Duodenal mucosa (tissue), 2 donors: ENCODE results near the gene BPIFB4.
"Not testable (repeated sequence)": the region's sequence is repeated elsewhere in the genome, so short reads cannot be mapped to it uniquely, and the experiment has no call there.

Experiments
- H3K27ac ChIP-seq: one replicate; pipeline ENCODE4 v1.7.0; 2013; ENCODE audit warnings: low read depth, low read length
- H3K27me3 ChIP-seq, 2 donors: one replicate each; pipeline ENCODE4 v1.7.0; 2013; ENCODE audit warnings: low read length in 2 of 2, control low read depth in 1 of 2; ENCODE audit not compliant: insufficient read depth in 2 of 2, control insufficient read depth in 1 of 2
- H3K36me3 ChIP-seq, 2 donors: one replicate each; pipeline ENCODE4 v1.7.0; 2013; ENCODE audit warnings: low read length in 2 of 2, control low read depth in 1 of 2; ENCODE audit not compliant: insufficient read depth in 2 of 2, control insufficient read depth in 1 of 2
- H3K4me1 ChIP-seq, 2 donors: one replicate each; pipeline ENCODE4 v1.7.0; 2013; ENCODE audit warnings: low read length in 2 of 2, control low read depth in 1 of 2; ENCODE audit not compliant: insufficient read depth in 2 of 2, control insufficient read depth in 1 of 2
- H3K4me3 ChIP-seq, 2 donors: one replicate each; pipeline ENCODE4 v1.7.0; 2013; ENCODE audit warnings: low read length in 2 of 2, low read depth in 1 of 2
- H3K9ac ChIP-seq, 2 donors: one replicate each; pipeline ENCODE4 v1.7.0; 2013; ENCODE audit warnings: low read length in 2 of 2, low read depth in 1 of 2
- H3K9me3 ChIP-seq, 2 donors: one replicate each; pipeline ENCODE4 v1.7.0; 2013; ENCODE audit warnings: low read length in 2 of 2, control low read depth in 1 of 2; ENCODE audit not compliant: control insufficient read depth in 1 of 2

The BPIFB4 gene

DNA sequence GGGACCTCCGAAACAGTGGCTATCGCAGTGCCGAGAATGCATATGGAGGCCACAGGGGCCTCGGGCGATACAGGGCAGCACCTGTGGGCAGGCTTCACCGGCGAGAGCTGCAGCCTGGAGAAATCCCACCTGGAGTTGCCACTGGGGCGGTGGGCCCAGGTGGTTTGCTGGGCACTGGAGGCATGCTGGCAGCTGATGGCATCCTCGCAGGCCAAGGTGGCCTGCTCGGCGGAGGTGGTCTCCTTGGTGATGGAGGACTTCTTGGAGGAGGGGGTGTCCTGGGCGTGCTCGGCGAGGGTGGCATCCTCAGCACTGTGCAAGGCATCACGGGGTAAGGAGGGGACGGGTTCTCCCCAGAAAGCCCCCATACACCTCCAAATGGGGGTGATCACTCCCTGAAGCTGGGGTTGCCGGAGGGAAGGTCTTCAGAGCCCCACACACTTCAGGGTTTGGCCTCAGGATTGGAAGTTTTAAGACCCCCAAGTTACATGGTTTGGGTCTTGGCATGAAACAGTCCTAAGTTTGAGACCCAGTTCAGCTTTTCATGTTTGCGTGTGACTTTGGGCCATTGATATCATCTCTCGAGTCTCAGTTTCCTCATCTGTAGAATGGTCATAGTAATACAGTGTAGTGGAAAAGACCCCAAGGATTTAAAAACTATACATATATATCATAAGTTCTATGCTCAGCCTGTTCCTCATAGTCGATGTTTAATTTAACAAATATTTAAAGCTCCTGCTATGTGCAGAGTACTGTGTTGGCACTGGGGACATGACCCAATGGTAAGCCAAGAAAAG is 4.3 kb downstream of the BPIFB4 start:
- Histone ChIP-seq H3K9me3 (no peaks in the 10 kb centered on the region), H3K4me3 (no peak overlapping the region), H3K4me1 (no peaks in the 10 kb centered on the region), H3K27ac (no peak overlapping the region), H3K27me3 (no peaks in the 10 kb centered on the region), H3K36me3 (no peaks in the 10 kb centered on the region), H3K9ac (no peak overlapping the region)

DNA sequence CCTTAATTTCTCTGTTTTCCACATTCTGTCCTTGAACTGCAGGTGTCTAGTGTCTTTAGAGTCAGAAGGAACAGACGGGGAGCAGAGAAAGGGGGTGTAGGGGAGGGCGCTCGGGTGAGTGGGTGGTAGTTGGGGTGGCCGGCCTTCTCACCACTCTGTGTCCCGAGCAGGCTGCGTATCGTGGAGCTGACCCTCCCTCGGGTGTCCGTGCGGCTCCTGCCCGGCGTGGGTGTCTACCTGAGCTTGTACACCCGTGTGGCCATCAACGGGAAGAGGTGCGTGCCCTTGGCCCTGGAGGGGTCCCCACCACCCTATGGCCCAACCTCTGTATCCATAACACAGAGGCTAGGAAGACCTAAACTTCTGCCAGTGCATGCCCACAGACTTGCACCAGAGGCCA is 5.3 kb downstream of the BPIFB4 start:
- Histone ChIP-seq H3K27ac (no peak overlapping the region), H3K4me3 (no peak overlapping the region), H3K27me3 (no peaks in the 10 kb centered on the region), H3K36me3 (no peaks in the 10 kb centered on the region), H3K9me3 (no peaks in the 10 kb centered on the region), H3K9ac (no peak overlapping the region), H3K4me1 (no peaks in the 10 kb centered on the region)

DNA sequence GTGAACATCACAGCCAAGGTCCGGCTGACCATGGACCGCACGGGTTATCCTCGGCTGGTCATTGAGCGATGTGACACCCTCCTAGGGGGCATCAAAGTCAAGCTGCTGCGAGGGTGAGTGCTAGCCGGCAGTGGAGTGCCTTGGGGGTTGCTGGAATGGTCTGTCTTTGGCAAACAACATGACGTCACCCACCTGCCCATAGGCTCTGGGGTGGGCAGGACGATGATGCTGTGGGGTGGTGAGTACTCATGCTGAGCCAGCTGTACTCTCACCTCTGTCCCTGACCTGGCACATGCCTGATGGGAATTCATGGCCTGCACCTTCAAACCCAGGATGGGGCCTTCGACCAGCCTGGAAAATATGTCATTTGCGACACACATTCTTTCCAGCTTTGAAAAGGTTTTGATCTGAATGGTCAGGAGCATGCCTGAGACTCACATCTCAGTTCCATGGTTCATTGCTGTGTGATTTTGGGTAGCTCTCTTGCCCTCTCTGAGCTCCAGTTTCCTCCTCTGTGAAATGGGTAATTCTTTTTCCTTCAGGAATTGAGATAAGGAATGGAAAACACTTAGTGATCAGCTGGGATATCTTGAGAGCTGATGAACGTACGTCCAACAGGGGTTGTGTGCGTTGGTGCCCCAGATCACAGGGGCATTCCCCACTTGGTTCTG is 6.7 kb downstream of the BPIFB4 start:
- no peak overlapping the region for H3K4me3 ChIP-seq
- H3K4me1 ChIP-seq = no peaks in the 10 kb centered on the region
- H3K27me3 ChIP-seq = no peaks in the 10 kb centered on the region
- no peak overlapping the region for H3K27ac ChIP-seq
- no peaks in the 10 kb centered on the region for H3K36me3 ChIP-seq
- no peak overlapping the region for H3K9ac ChIP-seq
- no peaks in the 10 kb centered on the region for H3K9me3 ChIP-seq

DNA sequence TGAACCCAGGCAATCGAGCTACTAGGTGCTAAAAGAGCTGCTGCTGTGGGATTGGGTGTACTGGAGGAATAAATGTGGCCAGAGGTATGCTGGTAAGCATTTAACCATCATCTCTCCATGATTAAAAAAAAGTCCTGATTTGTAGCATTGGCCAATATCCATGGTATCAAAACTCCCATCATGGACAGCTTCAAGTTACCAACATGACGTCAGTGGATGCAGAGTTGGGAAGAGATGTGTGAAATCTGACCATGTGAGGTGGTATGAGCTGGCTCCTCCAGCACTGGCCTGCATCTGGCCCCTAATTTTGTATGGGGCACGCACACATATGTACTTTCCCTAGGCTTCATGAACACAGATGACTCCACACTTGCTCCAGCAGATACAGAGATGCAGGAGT is 11.7 kb downstream of the BPIFB4 start:
- H3K27me3 ChIP-seq = no peaks in the 10 kb centered on the region
- H3K9ac ChIP-seq = no peak overlapping the region
- no peaks in the 10 kb centered on the region for H3K4me1 ChIP-seq
- no peaks in the 10 kb centered on the region for H3K36me3 ChIP-seq
- no peak overlapping the region for H3K27ac ChIP-seq
- H3K4me3 ChIP-seq = no peak overlapping the region
- H3K9me3 ChIP-seq = no peaks in the 10 kb centered on the region

DNA sequence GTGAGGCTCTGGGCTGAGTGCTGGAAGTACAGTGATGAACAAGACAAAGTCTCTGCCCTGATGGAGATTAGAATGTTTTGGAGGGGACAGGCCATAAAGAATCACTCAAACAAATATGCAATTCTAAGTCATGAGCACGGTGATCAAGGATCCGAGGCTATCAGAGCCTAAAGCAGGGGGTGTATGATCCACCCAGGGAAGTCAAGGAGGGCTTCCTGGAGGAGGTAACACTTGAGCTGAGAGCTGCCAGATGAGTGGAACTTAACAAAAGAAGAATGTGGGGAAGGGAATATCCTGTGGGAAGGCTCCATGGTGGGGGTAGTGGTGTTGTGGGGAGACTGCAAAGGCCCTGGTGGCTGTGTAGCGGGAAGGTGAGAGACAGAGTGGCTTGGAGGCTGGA is 12.2 kb downstream of the BPIFB4 start:
- H3K36me3 ChIP-seq = no peaks in the 10 kb centered on the region
- no peak overlapping the region for H3K9ac ChIP-seq
- no peak overlapping the region for H3K4me3 ChIP-seq
- no peaks in the 10 kb centered on the region for H3K4me1 ChIP-seq
- H3K27me3 ChIP-seq = no peaks in the 10 kb centered on the region
- no peak overlapping the region for H3K27ac ChIP-seq
- H3K9me3 ChIP-seq = no peaks in the 10 kb centered on the region

DNA sequence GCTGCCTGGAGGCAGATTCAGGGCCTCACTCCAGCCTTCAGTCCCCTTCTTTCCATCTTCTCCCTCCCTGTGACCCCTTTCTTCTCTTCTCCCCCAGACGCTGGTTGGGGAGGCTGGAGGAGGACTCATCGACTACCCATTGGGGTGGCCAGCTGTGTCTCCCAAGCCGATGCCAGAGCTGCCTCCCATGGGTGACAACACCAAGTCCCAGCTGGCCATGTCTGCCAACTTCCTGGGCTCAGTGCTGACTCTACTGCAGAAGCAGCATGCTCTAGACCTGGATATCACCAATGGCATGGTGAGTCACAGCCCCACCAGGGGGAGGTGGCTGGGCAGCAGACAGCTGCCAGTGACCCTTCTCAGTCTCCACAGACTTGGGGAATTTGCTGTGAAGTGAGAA is 12.9 kb downstream of the BPIFB4 start:
- H3K9ac ChIP-seq = no peak overlapping the region
- no peaks in the 10 kb centered on the region for H3K36me3 ChIP-seq
- no peak overlapping the region for H3K4me3 ChIP-seq
- no peak overlapping the region for H3K27ac ChIP-seq
- H3K9me3 ChIP-seq = no peaks in the 10 kb centered on the region
- H3K27me3 ChIP-seq = no peaks in the 10 kb centered on the region
- no peaks in the 10 kb centered on the region for H3K4me1 ChIP-seq

DNA sequence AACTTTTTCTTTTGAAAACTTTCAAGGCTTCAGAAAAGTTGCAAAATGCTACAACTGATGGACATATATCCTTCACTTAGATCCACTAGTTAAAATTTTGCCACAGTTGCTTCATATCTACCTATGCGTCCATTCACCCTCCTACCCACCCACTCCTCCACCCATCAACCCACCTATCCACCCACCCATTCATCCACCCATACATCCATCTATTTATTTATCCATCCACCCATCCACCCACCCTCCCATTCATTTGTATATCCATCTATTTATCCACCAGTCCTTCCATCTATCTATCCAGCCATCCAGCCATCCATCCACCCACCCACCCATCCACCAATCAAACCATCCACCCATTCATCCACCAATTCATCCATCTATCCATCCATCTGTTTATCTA is 13.6 kb downstream of the BPIFB4 start:
- H3K4me3 ChIP-seq = no peak overlapping the region
- H3K27me3 ChIP-seq = no peaks in the 10 kb centered on the region
- H3K9me3 ChIP-seq = no peaks in the 10 kb centered on the region
- H3K36me3 ChIP-seq = no peaks in the 10 kb centered on the region
- H3K4me1 ChIP-seq = no peaks in the 10 kb centered on the region
- H3K9ac ChIP-seq = no peak overlapping the region
- no peak overlapping the region for H3K27ac ChIP-seq

DNA sequence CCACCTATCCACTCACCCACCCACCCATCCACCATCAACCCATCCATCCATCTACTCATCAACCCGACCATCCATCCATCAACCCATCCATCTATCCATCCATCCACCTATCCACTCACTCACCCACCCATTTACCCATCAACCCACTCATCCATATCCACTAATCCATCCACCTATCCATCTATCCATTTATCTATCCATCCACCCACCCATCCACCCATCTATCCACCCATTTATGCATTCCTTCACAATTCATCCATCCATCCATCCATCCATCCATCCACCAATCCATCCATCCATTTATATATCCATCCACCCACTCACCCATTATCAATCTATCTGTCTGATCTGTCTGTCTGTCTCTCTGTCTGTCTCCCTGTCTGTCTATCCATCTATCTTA is 14.1 kb downstream of the BPIFB4 start:
- Histone ChIP-seq H3K9me3 (no peaks in the 10 kb centered on the region), H3K9ac (no peak overlapping the region), H3K27ac (no peak overlapping the region), H3K27me3 (no peaks in the 10 kb centered on the region), H3K4me3 (no peak overlapping the region), H3K36me3 (no peaks in the 10 kb centered on the region), H3K4me1 (no peaks in the 10 kb centered on the region)

DNA sequence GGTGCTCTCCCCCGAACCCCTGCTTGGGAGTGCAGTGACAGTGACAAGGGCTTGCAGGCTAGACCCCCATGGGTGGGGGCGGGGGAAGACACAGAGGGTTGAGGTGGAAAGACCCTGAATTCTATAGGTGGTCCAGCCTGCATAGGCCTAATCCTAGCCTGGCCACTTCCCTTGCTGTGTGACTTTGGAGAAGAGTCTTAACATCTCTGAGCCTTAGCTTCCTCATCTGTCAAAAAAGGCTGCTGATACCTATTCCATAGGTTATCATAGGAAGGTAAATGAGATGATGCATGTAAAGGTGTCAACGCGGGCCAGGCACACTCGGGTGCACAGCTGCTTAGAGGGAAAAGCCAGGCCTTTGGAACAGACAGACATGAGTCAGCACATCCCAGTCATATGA is 15.8 kb downstream of the BPIFB4 start:
- Histone ChIP-seq H3K27me3 (no peaks in the 10 kb centered on the region), H3K9ac (no peak overlapping the region), H3K27ac (no peak overlapping the region), H3K9me3 (no peaks in the 10 kb centered on the region), H3K4me1 (no peaks in the 10 kb centered on the region), H3K36me3 (no peaks in the 10 kb centered on the region), H3K4me3 (no peak overlapping the region)

DNA sequence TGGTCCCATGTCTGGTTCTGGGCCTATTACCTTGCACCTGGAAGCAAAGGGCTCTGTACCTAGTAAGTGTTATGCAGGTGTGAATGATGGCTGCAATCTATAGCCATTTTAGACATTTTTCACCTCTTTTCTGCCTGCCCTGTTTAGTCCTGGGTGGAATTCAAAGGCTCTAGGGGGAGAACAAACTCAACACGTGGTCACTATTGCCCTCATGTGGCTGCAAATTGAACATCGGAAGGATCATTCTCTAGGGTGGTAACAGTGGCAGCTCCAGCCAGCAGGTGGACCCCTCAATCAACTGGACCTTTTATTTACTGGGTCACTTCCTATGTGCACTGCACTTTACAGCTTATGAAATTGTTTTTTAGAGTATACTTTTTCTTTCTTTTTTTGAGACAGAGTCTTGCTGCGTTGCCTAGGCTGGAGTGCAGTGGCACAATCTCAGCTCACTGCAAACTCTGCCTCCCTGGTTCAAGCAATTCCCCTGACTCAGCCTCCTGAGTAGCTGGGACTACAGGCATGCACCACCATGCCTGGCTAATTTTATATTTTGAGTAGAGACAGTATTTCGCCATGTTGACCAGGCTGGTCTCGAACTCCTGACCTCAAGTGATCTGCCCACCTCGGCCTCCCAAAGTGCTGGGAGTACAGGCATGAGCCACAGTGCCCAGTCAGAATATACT is 16.6 kb downstream of the BPIFB4 start:
- H3K9me3 ChIP-seq = not testable (repeated sequence)

More for the DNA sequence above, 16.6 kb downstream of the BPIFB4 start:
- not testable (repeated sequence) for H3K27ac ChIP-seq, H3K4me3 ChIP-seq, H3K4me1 ChIP-seq, H3K9ac ChIP-seq, H3K27me3 ChIP-seq, H3K36me3 ChIP-seq
